MCF 10A (cell line): ENCODE data around the gene PLXNC1. TPM values are rescaled to one million over a fixed set of nuclear protein-coding genes. Genes with fewer than 3 reads are reported as not detected.
A peak's percentile ranks its signal among the peaks of the same experiment; 100 is the strongest.

Experiments
- BruUV-seq: library from RNA; stranded (reverse); fragments of 400-500 nt; replicated peaks from 2 replicates; lab custom pipeline; 2021; lab: Mats Ljungman, UMichigan
- CTCF ChIA-PET: fragments of 300-600 bp; sonication (Branson Sonifier 250); formaldehyde crosslinking; extraction: SDS; loops from one replicate; lab custom pipeline; 2021; ENCODE audit warnings: antibody characterized with exemption, inconsistent platforms; lab: Yijun Ruan, JAX
- POLR2A ChIA-PET: fragments of 300-600, 350-650 bp; sonication (Branson Sonifier 250); formaldehyde crosslinking; extraction: SDS; loops from one replicate; lab custom pipeline; 2020; ENCODE audit warnings: antibody characterized with exemption, inconsistent platforms; lab: Yijun Ruan, JAX
- DNase-seq: peaks from one replicate; pipeline ENCODE4 v3.0.0-alpha.2; 2018; ENCODE audit not compliant: unreplicated experiment
- H3K27ac Mint-ChIP-seq: one replicate; pipeline ENCODE4 v1.8.0; 2022; ENCODE audit warnings: mild to moderate bottlenecking, low read depth, mixed read lengths; ENCODE audit not compliant: unreplicated experiment
- H3K27me3 Mint-ChIP-seq: one replicate; pipeline ENCODE4 v1.8.0; 2022; ENCODE audit warnings: mixed read lengths; ENCODE audit not compliant: insufficient read depth, unreplicated experiment
- H3K36me3 Mint-ChIP-seq: one replicate; pipeline ENCODE4 v1.8.0; 2022; ENCODE audit warnings: mild to moderate bottlenecking, moderate library complexity, mixed read lengths; ENCODE audit not compliant: insufficient read depth, unreplicated experiment
- H3K4me1 Mint-ChIP-seq: one replicate; pipeline ENCODE4 v1.8.0; 2022; ENCODE audit warnings: mixed read lengths; ENCODE audit not compliant: insufficient read depth, unreplicated experiment
- H3K4me3 Mint-ChIP-seq: one replicate; pipeline ENCODE4 v1.8.0; 2022; ENCODE audit warnings: mild to moderate bottlenecking, moderate library complexity, mixed read lengths; ENCODE audit not compliant: unreplicated experiment
- H3K9me3 Mint-ChIP-seq: one replicate; pipeline ENCODE4 v1.8.0; 2022; ENCODE audit warnings: mixed read lengths; ENCODE audit not compliant: unreplicated experiment
- intact Hi-C: fragments of 100-400 bp; cut with micrococcal nuclease; formaldehyde crosslinking; loops from 2 replicates; pipeline ENCODE4 v1.14.1; 2022
- total RNA-seq: library from RNA; stranded (reverse); gene quantifications from 2 replicates; pipeline ENCODE4 v1.2.3, GENCODE V29; 2022
- TF ChIP-seq, protein P1 (sequence below): fragments of 200-600 bp; IDR thresholded peaks from one replicate; pipeline ENCODE4 v1.8.0; 2022; ENCODE audit warnings: antibody characterized with exemption, mild to moderate bottlenecking; ENCODE audit not compliant: unreplicated experiment

PLXNC1 gene
- total RNA-seq, 1 experiment from 2014 or later = 2.4 TPM

DNA sequence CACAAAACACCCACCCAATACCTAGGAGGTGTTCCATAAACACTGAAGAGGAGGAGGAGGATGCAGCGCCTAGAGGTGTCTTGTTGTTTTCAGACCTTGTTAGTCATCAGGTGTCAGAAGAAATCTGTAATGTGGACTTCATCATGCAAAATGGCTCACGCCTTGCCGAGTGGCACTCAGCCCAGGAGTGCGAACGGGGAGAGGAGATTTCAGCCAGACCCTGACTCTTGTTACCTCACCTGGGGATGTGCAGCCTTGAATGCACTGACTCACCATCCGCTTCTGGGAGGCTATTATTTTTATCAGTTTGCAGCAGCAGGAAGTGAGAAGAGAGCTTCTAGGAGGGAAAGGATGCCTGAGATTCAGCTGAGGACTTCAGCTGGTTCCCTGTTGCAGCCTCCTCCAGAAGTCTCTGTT is 48.2 kb upstream of the PLXNC1 start:
- peaks cover 58% of the 10 kb centered on the region for H3K4me1 Mint-ChIP-seq
- no peaks in the 10 kb centered on the region for H3K36me3 Mint-ChIP-seq
- intact Hi-C loops = loop anchor here (1.0 to 10.0 kb wide), 8 partner anchors 25 to 685 kb away; partner anchors contain the start of gene CRADD
- peak overlapping the region; percentile 89 for H3K27ac Mint-ChIP-seq
- no peaks in the 10 kb centered on the region for H3K27me3 Mint-ChIP-seq
- no peaks in the 10 kb centered on the region for H3K9me3 Mint-ChIP-seq
- TF ChIP-seq, protein P1, sequence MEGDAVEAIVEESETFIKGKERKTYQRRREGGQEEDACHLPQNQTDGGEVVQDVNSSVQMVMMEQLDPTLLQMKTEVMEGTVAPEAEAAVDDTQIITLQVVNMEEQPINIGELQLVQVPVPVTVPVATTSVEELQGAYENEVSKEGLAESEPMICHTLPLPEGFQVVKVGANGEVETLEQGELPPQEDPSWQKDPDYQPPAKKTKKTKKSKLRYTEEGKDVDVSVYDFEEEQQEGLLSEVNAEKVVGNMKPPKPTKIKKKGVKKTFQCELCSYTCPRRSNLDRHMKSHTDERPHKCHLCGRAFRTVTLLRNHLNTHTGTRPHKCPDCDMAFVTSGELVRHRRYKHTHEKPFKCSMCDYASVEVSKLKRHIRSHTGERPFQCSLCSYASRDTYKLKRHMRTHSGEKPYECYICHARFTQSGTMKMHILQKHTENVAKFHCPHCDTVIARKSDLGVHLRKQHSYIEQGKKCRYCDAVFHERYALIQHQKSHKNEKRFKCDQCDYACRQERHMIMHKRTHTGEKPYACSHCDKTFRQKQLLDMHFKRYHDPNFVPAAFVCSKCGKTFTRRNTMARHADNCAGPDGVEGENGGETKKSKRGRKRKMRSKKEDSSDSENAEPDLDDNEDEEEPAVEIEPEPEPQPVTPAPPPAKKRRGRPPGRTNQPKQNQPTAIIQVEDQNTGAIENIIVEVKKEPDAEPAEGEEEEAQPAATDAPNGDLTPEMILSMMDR = no peak
- H3K4me3 Mint-ChIP-seq = peak overlapping the region; percentile 75
- BruUV-seq = no TSS peak
- POLR2A ChIA-PET = interaction anchor here (0.7 to 6.4 kb wide), 35 partner anchors 9 to 1731 kb away, joined by 3 to 90 read pairs (median 5); partner anchors contain the start of genes CRADD, EEA1 and SOCS2
- DNase-seq = peak; percentile 98
- CTCF ChIA-PET = interaction anchor here (0.6 to 6.8 kb wide), 37 partner anchors 9 to 674 kb away, joined by 3 to 245 read pairs (median 5); partner anchors contain the start of gene MRPL42

DNA sequence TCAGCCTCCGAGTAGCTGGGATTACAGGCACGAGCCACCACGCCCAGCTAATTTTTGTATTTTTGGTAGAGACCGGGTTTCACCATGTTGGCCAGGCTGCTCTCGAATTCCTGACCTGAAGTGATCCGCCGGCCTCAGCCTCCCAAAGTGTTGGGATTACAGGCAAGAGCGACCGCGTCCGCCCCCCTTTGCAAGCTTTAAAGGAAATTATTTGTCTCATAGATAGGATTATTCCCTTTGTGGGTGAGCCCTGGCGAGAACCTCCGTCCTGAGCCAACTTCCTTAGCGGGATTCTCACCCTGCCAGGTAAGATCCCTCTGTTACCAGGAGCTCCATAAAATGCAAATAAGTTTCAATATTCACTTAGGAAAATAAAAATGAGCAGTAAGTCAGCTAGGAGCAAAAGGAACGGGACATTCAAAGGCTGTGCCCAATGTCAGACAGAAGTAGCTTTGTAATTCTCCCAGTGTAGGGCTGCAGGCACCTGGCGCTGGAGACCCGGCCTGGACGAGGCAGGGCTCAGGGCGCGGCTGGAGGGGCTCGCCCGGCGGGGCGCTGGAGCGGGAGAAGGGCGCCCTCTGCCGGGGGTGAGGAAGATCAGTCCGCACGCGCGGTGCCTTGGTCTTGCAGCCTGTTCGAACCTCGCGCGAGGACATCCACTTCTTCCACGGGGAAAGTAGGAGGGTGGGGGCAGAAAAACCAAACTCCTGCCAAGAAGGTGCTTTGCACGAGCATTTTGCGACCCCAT is 47.2 kb upstream of the PLXNC1 start:
- DNase-seq = peak; percentile 73
- Mint-ChIP-seq H3K27me3 (no peaks in the 10 kb centered on the region), H3K9me3 (no peaks in the 10 kb centered on the region), H3K27ac (peak overlapping the region; percentile 89), H3K36me3 (no peaks in the 10 kb centered on the region), H3K4me1 (peaks cover 52% of the 10 kb centered on the region), H3K4me3 (peak overlapping the region; percentile 75)
- TF ChIP-seq, protein P1 = peak; percentile 97
- intact Hi-C loops = loop anchor here (1.0 to 10.0 kb wide), 8 partner anchors 26 to 686 kb away; partner anchors contain the start of gene CRADD
- ChIA-PET POLR2A (interaction anchor here (0.6 to 6.4 kb wide), 38 partner anchors 8 to 1732 kb away, joined by 3 to 90 read pairs (median 5); partner anchors contain the start of genes CRADD, EEA1 and SOCS2), CTCF (interaction anchor here (0.5 to 6.8 kb wide), 90 partner anchors 10 to 1433 kb away, joined by 3 to 245 read pairs (median 5); partner anchors contain the start of genes MRPL42 and SOCS2)
- no TSS peak for BruUV-seq

DNA sequence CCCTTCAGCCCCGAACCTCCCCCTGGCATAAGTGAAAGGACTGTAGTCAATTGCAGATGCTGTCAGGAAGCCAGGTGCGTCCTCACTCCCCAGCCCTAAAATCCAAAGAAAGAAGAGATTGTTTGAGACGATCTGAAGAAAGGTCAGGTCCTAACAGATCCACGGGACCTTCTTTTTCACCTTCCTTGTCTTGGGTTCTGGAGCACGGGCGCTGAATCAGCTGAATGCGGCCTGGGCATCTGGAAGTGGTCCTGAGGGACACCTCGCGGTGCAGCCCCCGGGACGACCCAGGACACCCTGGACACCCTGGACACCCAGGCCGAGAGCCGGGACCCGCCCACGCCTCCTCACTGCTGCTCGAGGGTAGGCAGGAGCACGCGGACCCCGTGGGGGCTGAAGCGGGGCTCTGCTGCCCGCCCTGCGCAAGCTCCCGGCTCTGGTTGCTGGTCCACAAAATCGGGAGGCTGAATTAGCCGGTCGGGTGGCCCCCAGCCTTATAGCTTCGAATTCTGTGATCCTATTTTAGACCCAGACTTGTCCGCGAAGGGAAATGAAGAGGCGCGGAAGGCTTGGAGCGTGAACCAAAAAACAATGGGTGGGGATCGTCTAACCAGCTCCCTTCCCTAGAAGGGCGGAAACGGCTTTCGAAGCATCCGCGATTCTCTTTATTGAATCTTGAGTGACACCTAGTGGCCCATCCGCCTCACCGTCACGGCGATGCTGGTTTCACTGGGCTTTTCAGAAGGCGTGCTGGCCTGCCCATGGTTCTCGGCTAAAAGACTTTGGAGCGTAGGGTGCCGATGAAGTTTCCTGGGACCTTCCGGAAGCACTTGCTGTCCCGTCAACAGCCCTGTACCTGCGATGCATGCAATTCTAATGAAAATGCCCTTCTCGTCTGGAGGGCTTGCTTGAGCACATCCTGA is 46.4 kb upstream of the PLXNC1 start:
- intact Hi-C loops = loop anchor here (1.0 to 10.0 kb wide), 7 partner anchors 123 to 687 kb away; partner anchors contain the start of gene CRADD
- Mint-ChIP-seq H3K36me3 (no peaks in the 10 kb centered on the region), H3K27me3 (no peaks in the 10 kb centered on the region), H3K4me3 (peak overlapping the region; percentile 75), H3K4me1 (peaks cover 46% of the 10 kb centered on the region), H3K27ac (no peak overlapping the region), H3K9me3 (no peaks in the 10 kb centered on the region)
- peak; percentile 92 for DNase-seq
- CTCF ChIA-PET = interaction anchor here (0.5 to 6.8 kb wide), 103 partner anchors 8 to 1789 kb away, joined by 3 to 245 read pairs (median 4); partner anchors contain the start of genes MRPL42 and SOCS2
- POLR2A ChIA-PET = interaction anchor here (0.7 to 6.4 kb wide), 28 partner anchors 9 to 1115 kb away, joined by 3 to 90 read pairs (median 4); partner anchors contain the start of gene SOCS2
- TF ChIP-seq, protein P1 = peak; percentile 80
- BruUV-seq = TSS peak; percentile 41
